DMS153 (cell line): ENCODE results near the gene TEPSIN.

ENCODE experiments used
- DNase-seq: peaks from one replicate; lab custom pipeline; 2025; lab: John Stamatoyannopoulos, UW

TEPSIN gene

GRCh38 chr17:81183807-81184206 is 55.0 kb downstream of the TEPSIN start:
- DNase-seq: no peak

GRCh38 chr17:81183316-81183715 is 55.5 kb downstream of the TEPSIN start:
- no peak for DNase-seq

GRCh38 chr17:81182596-81182995 is 56.3 kb downstream of the TEPSIN start:
- DNase-seq: no peak

GRCh38 chr17:81181811-81182185 is 57.1 kb downstream of the TEPSIN start:
- DNase-seq: no peak

GRCh38 chr17:81180836-81181810 is 57.7 kb downstream of the TEPSIN start:
- no peak for DNase-seq

- DNase-seq: no peak
Observed at GRCh38 chr17:81179861-81180260, 59.0 kb downstream of the TEPSIN start.

- DNase-seq: no peak
Observed at GRCh38 chr17:81179220-81179619, 59.6 kb downstream of the TEPSIN start.
